Large intestine (tissue), 12 donors: Measurements from ENCODE around the gene TRIM39. TPM values are rescaled to one million over a fixed set of nuclear protein-coding genes. Genes with fewer than 3 reads are reported as not detected.
"Not testable (repeated sequence)": the region's sequence is repeated elsewhere in the genome, so short reads cannot be mapped to it uniquely, and the experiment has no call there.

Source experiments
- DNase-seq, 2 donors: peaks; one replicate each; pipeline versions ENCODE4 v3.0.0 to v3.0.0-alpha.2; 2013
- H3K27ac ChIP-seq: one replicate; pipeline ENCODE4 v1.5.1; 2013; ENCODE audit warnings: low read length
- H3K27me3 ChIP-seq: 2 replicates; pipeline ENCODE4 v1.6.1; 2013; ENCODE audit warnings: low read length; ENCODE audit not compliant: control insufficient read depth, insufficient read depth
- H3K36me3 ChIP-seq: 2 replicates; pipeline ENCODE4 v1.6.1; 2013; ENCODE audit warnings: low read length; ENCODE audit not compliant: control insufficient read depth, insufficient read depth
- H3K4me1 ChIP-seq: one replicate; pipeline ENCODE4 v1.6.1; 2013; ENCODE audit warnings: low read length; ENCODE audit not compliant: control insufficient read depth, insufficient read depth
- H3K4me3 ChIP-seq: one replicate; pipeline ENCODE4 v1.5.1; 2013; ENCODE audit warnings: low read length
- H3K9me3 ChIP-seq: one replicate; pipeline ENCODE4 v1.6.1; 2013; ENCODE audit warnings: mild to moderate bottlenecking, low read depth, low read length, moderate library complexity; ENCODE audit not compliant: control insufficient read depth
- WGBS: methylation state at CpG from one replicate; pipeline ENCODE4 v1.1.5; 2013; ENCODE audit warnings: low lambda C conversion rate; ENCODE audit not compliant: insufficient coverage; 5-methylcytosine and 5-hydroxymethylcytosine counted together
- long read RNA-seq, 11 donors: transcript quantifications; one replicate each; lab custom pipeline, GENCODE V29; 2026
- polyA plus RNA-seq: library from polyadenylated mRNA; unstranded; fragments of 120-200 nt; gene quantifications from one replicate; pipeline ENCODE4 v1.2.1, GENCODE V29; 2013

The TRIM39 gene
- 10.9 TPM for polyA plus RNA-seq
- long read RNA-seq, donor 1: 0 reads
- long read RNA-seq, donor 2, partial matches to known transcripts: 0 of 1 reads
- long read RNA-seq, donor 2, other reads (novel, unspliced or antisense): 0 of 1 reads
- long read RNA-seq, donor 3, partial matches to known transcripts: 0 of 2 reads
- long read RNA-seq, donor 3, other reads (novel, unspliced or antisense): 0 of 2 reads
- long read RNA-seq, donor 4: 0 reads
- long read RNA-seq, donor 5: 0 reads
- long read RNA-seq, donor 6: 0 reads
- long read RNA-seq, donor 7: 0 reads
- long read RNA-seq, donor 8: 0 reads
- long read RNA-seq, donor 9, partial matches to known transcripts: 0 of 1 reads
- long read RNA-seq, donor 9, other reads (novel, unspliced or antisense): 0 of 1 reads
- long read RNA-seq, donor 10, partial matches to known transcripts: 0 of 1 reads
- long read RNA-seq, donor 10, other reads (novel, unspliced or antisense): 0 of 1 reads
- long read RNA-seq, donor 11, partial matches to known transcripts: 0 of 1 reads
- long read RNA-seq, donor 11, other reads (novel, unspliced or antisense): 0 of 1 reads

GRCh38 chr6:30326526-30327231, at the start of gene TRIM39:
TRIM39 (plus strand) TSS chr6:30326927; CDS start chr6:30329318, 2,391 bp downstream.
- H3K9me3 ChIP-seq: no peaks in the 10 kb centered on the region
- WGBS: no CpG with 5 or more reads among the region's 90 CpGs
- H3K27ac ChIP-seq: peak within 1 kb of the TSS; percentile 88
- peaks cover 15% of the 10 kb centered on the region for H3K4me1 ChIP-seq
- peak; percentile 78 to 94 for DNase-seq
- H3K36me3 ChIP-seq: peaks cover 19% of the 10 kb centered on the region
- no peaks in the 10 kb centered on the region for H3K27me3 ChIP-seq
- H3K4me3 ChIP-seq: peak within 1 kb of the TSS; percentile 85

GRCh38 chr6:30280988-30281387, 45.7 kb upstream of the TRIM39 start:
- WGBS: no CpG with 5 or more reads among the region's 1 CpG
- peaks cover 57% of the 10 kb centered on the region for H3K9me3 ChIP-seq
- H3K27ac ChIP-seq, H3K27me3 ChIP-seq, H3K4me3 ChIP-seq, DNase-seq, H3K4me1 ChIP-seq, H3K36me3 ChIP-seq: not testable (repeated sequence)

GRCh38 chr6:30282522-30282921, 44.2 kb upstream of the TRIM39 start:
- peaks cover 64% of the 10 kb centered on the region for H3K9me3 ChIP-seq
- no CpG with 5 or more reads among the region's 2 CpGs for WGBS
- no peaks in the 10 kb centered on the region for H3K4me1 ChIP-seq
- H3K36me3 ChIP-seq: no peaks in the 10 kb centered on the region
- H3K27ac ChIP-seq: no peak overlapping the region
- H3K4me3 ChIP-seq: no peak overlapping the region
- no peaks in the 10 kb centered on the region for H3K27me3 ChIP-seq
- DNase-seq: no peak

- H3K27ac ChIP-seq: no peak overlapping the region
- peaks cover 4% of the 10 kb centered on the region for H3K36me3 ChIP-seq
- H3K9me3 ChIP-seq: peaks cover 59% of the 10 kb centered on the region
- no peaks in the 10 kb centered on the region for H3K27me3 ChIP-seq
- DNase-seq: peak in 1 of 2 donors; percentile 1
- no peaks in the 10 kb centered on the region for H3K4me1 ChIP-seq
- H3K4me3 ChIP-seq: no peak overlapping the region
- WGBS: no CpG with 5 or more reads among the region's 1 CpG
These were observed 43.0 kb upstream of the TRIM39 start for GRCh38 chr6:30283761-30284160.

GRCh38 chr6:30287139-30287538, 39.6 kb upstream of the TRIM39 start:
- Histone ChIP-seq H3K27me3 (no peaks in the 10 kb centered on the region), H3K4me1 (no peaks in the 10 kb centered on the region), H3K9me3 (peaks cover 36% of the 10 kb centered on the region), H3K36me3 (peaks cover 29% of the 10 kb centered on the region), H3K4me3 (no peak overlapping the region), H3K27ac (no peak overlapping the region)
- no peak for DNase-seq
- WGBS: 40% methylated on average over 1 of the region's 1 CpG

GRCh38 chr6:30295837-30296236, 30.9 kb upstream of the TRIM39 start:
- H3K27ac ChIP-seq: no peak overlapping the region
- no peaks in the 10 kb centered on the region for H3K4me1 ChIP-seq
- H3K9me3 ChIP-seq: peaks cover 9% of the 10 kb centered on the region
- H3K4me3 ChIP-seq: no peak overlapping the region
- no peaks in the 10 kb centered on the region for H3K27me3 ChIP-seq
- WGBS: no CpG with 5 or more reads among the region's 2 CpGs
- peaks cover 29% of the 10 kb centered on the region for H3K36me3 ChIP-seq
- DNase-seq: no peak

GRCh38 chr6:30304002-30304401, 22.7 kb upstream of the TRIM39 start:
- H3K27ac ChIP-seq: no peak overlapping the region
- H3K4me1 ChIP-seq: no peaks in the 10 kb centered on the region
- no peak for DNase-seq
- no peaks in the 10 kb centered on the region for H3K27me3 ChIP-seq
- H3K36me3 ChIP-seq: peaks cover 23% of the 10 kb centered on the region
- no peak overlapping the region for H3K4me3 ChIP-seq
- WGBS: 100% methylated on average over 1 of the region's 2 CpGs
- peaks cover 12% of the 10 kb centered on the region for H3K9me3 ChIP-seq

- no peak overlapping the region for H3K4me3 ChIP-seq
- H3K36me3 ChIP-seq: peaks cover 28% of the 10 kb centered on the region
- peaks cover 11% of the 10 kb centered on the region for H3K4me1 ChIP-seq
- H3K9me3 ChIP-seq: no peaks in the 10 kb centered on the region
- peak overlapping the region; percentile 34 for H3K27ac ChIP-seq
- no peak for DNase-seq
- no peaks in the 10 kb centered on the region for H3K27me3 ChIP-seq
- WGBS: no CpG with 5 or more reads among the region's 3 CpGs
These were observed 15.6 kb upstream of the TRIM39 start for GRCh38 chr6:30311101-30311500.

- H3K9me3 ChIP-seq: no peaks in the 10 kb centered on the region
- peak; percentile 47 to 67 for DNase-seq
- H3K27me3 ChIP-seq: no peaks in the 10 kb centered on the region
- peak overlapping the region; percentile 46 for H3K27ac ChIP-seq
- H3K4me1 ChIP-seq: peaks cover 11% of the 10 kb centered on the region
- peaks cover 23% of the 10 kb centered on the region for H3K36me3 ChIP-seq
- H3K4me3 ChIP-seq: no peak overlapping the region
- no CpG with 5 or more reads among the region's 1 CpG for WGBS
These were observed 15.1 kb upstream of the TRIM39 start for GRCh38 chr6:30311671-30312070.

GRCh38 chr6:30312266-30312665, 14.5 kb upstream of the TRIM39 start:
- Histone ChIP-seq H3K36me3 (peaks cover 22% of the 10 kb centered on the region), H3K9me3 (no peaks in the 10 kb centered on the region), H3K4me1 (peaks cover 12% of the 10 kb centered on the region), H3K27ac (peak overlapping the region; percentile 46), H3K4me3 (no peak overlapping the region), H3K27me3 (no peaks in the 10 kb centered on the region)
- DNase-seq: no peak
- WGBS: no CpG with 5 or more reads among the region's 2 CpGs
